Stomach (tissue), 4 donors: Measurements from ENCODE around the gene PRKCA.

Source experiments
- EP300 ChIP-seq: sonication (generic); formaldehyde crosslinking; IDR thresholded peaks from one replicate; pipeline ENCODE4 v1.6.1; 2017; ENCODE audit warnings: antibody characterized with exemption
- POLR2A ChIP-seq, 4 donors: fragments of 450-650 bp; IDR thresholded peaks; one replicate each; pipeline ENCODE4 v1.6.1; 2016; ENCODE audit warnings: antibody characterized with exemption in 4 of 4, control low read depth in 2 of 4, mild to moderate bottlenecking in 1 of 4, moderate library complexity in 1 of 4
- POLR2AphosphoS5 ChIP-seq, 3 donors: sonication (generic); formaldehyde crosslinking; IDR thresholded peaks; one replicate each; pipeline ENCODE4 v1.6.1; 2016; ENCODE audit warnings: antibody characterized with exemption in 3 of 3
- TF ChIP-seq, protein P1 (sequence below), 7 experiments: fragments of 450-650 bp in 4 of 7; fragments of 200-600 bp in 3 of 7; sonication (generic) in 3 of 7; IDR thresholded peaks; one replicate each; pipeline ENCODE4 v1.5.1; 2016 to 2019; ENCODE audit warnings: antibody characterized with exemption in 7 of 7, control low read depth in 2 of 7, mild to moderate bottlenecking in 1 of 7

GRCh38 chr17:66307257-66307656, 4.8 kb downstream of the PRKCA start:
- TF ChIP-seq POLR2A (IDR thresholded peaks at IDR 0.05), result no peak
- TF ChIP-seq, protein P1, sequence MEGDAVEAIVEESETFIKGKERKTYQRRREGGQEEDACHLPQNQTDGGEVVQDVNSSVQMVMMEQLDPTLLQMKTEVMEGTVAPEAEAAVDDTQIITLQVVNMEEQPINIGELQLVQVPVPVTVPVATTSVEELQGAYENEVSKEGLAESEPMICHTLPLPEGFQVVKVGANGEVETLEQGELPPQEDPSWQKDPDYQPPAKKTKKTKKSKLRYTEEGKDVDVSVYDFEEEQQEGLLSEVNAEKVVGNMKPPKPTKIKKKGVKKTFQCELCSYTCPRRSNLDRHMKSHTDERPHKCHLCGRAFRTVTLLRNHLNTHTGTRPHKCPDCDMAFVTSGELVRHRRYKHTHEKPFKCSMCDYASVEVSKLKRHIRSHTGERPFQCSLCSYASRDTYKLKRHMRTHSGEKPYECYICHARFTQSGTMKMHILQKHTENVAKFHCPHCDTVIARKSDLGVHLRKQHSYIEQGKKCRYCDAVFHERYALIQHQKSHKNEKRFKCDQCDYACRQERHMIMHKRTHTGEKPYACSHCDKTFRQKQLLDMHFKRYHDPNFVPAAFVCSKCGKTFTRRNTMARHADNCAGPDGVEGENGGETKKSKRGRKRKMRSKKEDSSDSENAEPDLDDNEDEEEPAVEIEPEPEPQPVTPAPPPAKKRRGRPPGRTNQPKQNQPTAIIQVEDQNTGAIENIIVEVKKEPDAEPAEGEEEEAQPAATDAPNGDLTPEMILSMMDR (IDR thresholded peaks at IDR 0.05), result no peak
- TF ChIP-seq POLR2AphosphoS5 (IDR thresholded peaks at IDR 0.05), result no peak
- no peak for TF ChIP-seq EP300
